Neural progenitor cell (in vitro differentiated cells): Measurements from ENCODE around the gene NBPF19.
"Not testable (repeated sequence)": the region's sequence is repeated elsewhere in the genome, so short reads cannot be mapped to it uniquely, and the experiment has no call there.

Experiments used
- CTCF ChIP-seq: fragments of 200-600 bp; sonication (generic); IDR thresholded peaks from 2 replicates; pipeline ENCODE4 v1.5.1; 2017; ENCODE audit warnings: antibody characterized with exemption, mild to moderate bottlenecking
- EZH2 ChIP-seq: fragments of 200-600 bp; sonication (generic); IDR thresholded peaks from 2 replicates; pipeline ENCODE4 v1.6.1; 2017; ENCODE audit warnings: antibody characterized with exemption, mild to moderate bottlenecking, moderate library complexity
- EZH2phosphoT487 ChIP-seq: fragments of 200-600 bp; sonication (generic); IDR thresholded peaks from 2 replicates; pipeline ENCODE4 v1.6.1; 2017; ENCODE audit warnings: antibody characterized with exemption

GRCh38 chr1:149452196-149452595 lies 22.6 kb upstream of the NBPF19 start:
- TF ChIP-seq CTCF, EZH2phosphoT487, EZH2: not testable (repeated sequence)
